NCI-H748 treated with DMSO at 0.1 percent for 48 hours (cell line): ENCODE data around the gene PRKG2.

Experiments
- DNase-seq: peaks from one replicate; lab custom pipeline; 2025; lab: John Stamatoyannopoulos, UW

The PRKG2 gene

GRCh38 chr4:81215931-81216330, 909 bp upstream of the PRKG2 start:
- DNase-seq: no peak

GRCh38 chr4:81214144-81214880, 710 bp downstream of the PRKG2 start:
- no peak for DNase-seq

- DNase-seq: no peak
Measured at GRCh38 chr4:81213671-81214070, 1.4 kb downstream of the PRKG2 start.

- no peak for DNase-seq
Measured at GRCh38 chr4:81211956-81212355, 3.1 kb downstream of the PRKG2 start.

GRCh38 chr4:81207828-81208227, 7.2 kb downstream of the PRKG2 start:
- DNase-seq: no peak

GRCh38 chr4:81205302-81205701, 9.7 kb downstream of the PRKG2 start:
- DNase-seq: no peak

- DNase-seq: no peak
Measured at GRCh38 chr4:81204571-81204970, 10.5 kb downstream of the PRKG2 start.

GRCh38 chr4:81199831-81200230, 15.2 kb downstream of the PRKG2 start:
- no peak for DNase-seq

GRCh38 chr4:81198609-81199008, 16.4 kb downstream of the PRKG2 start:
- no peak for DNase-seq

- peak; percentile 1 for DNase-seq
Measured at GRCh38 chr4:81197864-81198524, 17.0 kb downstream of the PRKG2 start.

- no peak for DNase-seq
Measured at GRCh38 chr4:81196126-81196650, 18.8 kb downstream of the PRKG2 start.

- no peak for DNase-seq
Measured at GRCh38 chr4:81195475-81195874, 19.5 kb downstream of the PRKG2 start.

GRCh38 chr4:81194286-81194685, 20.7 kb downstream of the PRKG2 start:
- DNase-seq: no peak

GRCh38 chr4:81180916-81181315, 34.1 kb downstream of the PRKG2 start:
- DNase-seq: no peak

GRCh38 chr4:81179326-81179725, 35.7 kb downstream of the PRKG2 start:
- no peak for DNase-seq

GRCh38 chr4:81173213-81173612, 41.8 kb downstream of the PRKG2 start:
- no peak for DNase-seq

- DNase-seq: no peak
Measured at GRCh38 chr4:81166458-81167160, 48.4 kb downstream of the PRKG2 start.

- no peak for DNase-seq
Measured at GRCh38 chr4:81165861-81166430, 49.1 kb downstream of the PRKG2 start.

- DNase-seq: no peak
Measured at GRCh38 chr4:81164623-81165416, 50.2 kb downstream of the PRKG2 start.

- DNase-seq: no peak
Measured at GRCh38 chr4:81164126-81164525, 50.9 kb downstream of the PRKG2 start.

- DNase-seq: no peak
Measured at GRCh38 chr4:81162752-81163458, 52.1 kb downstream of the PRKG2 start.
